GM10248 (cell line): ENCODE data around the gene CGGBP1.
A peak's percentile ranks its signal among the peaks of the same experiment; 100 is the strongest.
"Not testable (repeated sequence)": the region's sequence is repeated elsewhere in the genome, so short reads cannot be mapped to it uniquely, and the experiment has no call there.

Source experiments
- CTCF ChIA-PET: fragments of 300-600 bp; sonication (Branson Sonifier 250); formaldehyde crosslinking; extraction: SDS; loops from one replicate; lab custom pipeline; 2021; ENCODE audit warnings: antibody characterized with exemption; lab: Yijun Ruan, JAX
- POLR2A ChIA-PET: fragments of 350-650 bp; sonication (Branson Sonifier 250); formaldehyde crosslinking; extraction: SDS; loops from one replicate; lab custom pipeline; 2020; ENCODE audit warnings: antibody characterized with exemption; lab: Yijun Ruan, JAX
- DNase-seq: peaks from one replicate; pipeline ENCODE4 v3.0.0; 2012; ENCODE audit errors: extremely low spot score
- TF ChIP-seq, protein P1 (sequence below): IDR thresholded peaks from 2 replicates; pipeline ENCODE4 v1.5.1; 2012; ENCODE audit warnings: mild to moderate bottlenecking, low read depth; ENCODE audit errors: extremely low read depth, missing control alignments, control extremely low read depth

CGGBP1 gene

DNA sequence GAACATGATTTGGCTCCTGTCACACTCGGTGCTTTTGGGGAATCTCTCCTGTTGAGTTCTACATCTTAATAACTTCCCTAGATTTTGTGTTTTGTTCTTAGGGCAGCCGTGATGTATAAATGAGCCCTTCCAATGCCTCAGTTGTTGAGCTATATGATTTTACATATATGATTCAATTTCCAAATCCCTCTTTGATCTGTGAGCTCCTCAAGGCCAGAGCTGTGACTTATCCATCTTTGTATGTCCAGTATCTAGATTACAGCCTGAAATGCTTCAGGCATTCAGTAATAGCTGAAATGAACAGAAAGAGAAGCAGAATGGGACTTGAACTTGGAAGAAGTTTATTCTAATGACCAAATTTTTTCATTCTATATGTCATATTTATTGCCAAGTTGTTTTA lies 26.6 kb downstream of the CGGBP1 start:
- DNase-seq = no peak
- CTCF ChIA-PET = interaction anchor here (0.6 to 1.3 kb wide), 8 partner anchors 11 to 733 kb away, joined by 3 to 4 read pairs (median 3); no protein-coding TSS in a partner anchor
- TF ChIP-seq, protein P1, sequence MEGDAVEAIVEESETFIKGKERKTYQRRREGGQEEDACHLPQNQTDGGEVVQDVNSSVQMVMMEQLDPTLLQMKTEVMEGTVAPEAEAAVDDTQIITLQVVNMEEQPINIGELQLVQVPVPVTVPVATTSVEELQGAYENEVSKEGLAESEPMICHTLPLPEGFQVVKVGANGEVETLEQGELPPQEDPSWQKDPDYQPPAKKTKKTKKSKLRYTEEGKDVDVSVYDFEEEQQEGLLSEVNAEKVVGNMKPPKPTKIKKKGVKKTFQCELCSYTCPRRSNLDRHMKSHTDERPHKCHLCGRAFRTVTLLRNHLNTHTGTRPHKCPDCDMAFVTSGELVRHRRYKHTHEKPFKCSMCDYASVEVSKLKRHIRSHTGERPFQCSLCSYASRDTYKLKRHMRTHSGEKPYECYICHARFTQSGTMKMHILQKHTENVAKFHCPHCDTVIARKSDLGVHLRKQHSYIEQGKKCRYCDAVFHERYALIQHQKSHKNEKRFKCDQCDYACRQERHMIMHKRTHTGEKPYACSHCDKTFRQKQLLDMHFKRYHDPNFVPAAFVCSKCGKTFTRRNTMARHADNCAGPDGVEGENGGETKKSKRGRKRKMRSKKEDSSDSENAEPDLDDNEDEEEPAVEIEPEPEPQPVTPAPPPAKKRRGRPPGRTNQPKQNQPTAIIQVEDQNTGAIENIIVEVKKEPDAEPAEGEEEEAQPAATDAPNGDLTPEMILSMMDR = no peak
- POLR2A ChIA-PET = interaction anchor here (0.9 kb wide), 1 partner anchor 19 kb away, joined by 3 read pairs; no protein-coding TSS in a partner anchor

DNA sequence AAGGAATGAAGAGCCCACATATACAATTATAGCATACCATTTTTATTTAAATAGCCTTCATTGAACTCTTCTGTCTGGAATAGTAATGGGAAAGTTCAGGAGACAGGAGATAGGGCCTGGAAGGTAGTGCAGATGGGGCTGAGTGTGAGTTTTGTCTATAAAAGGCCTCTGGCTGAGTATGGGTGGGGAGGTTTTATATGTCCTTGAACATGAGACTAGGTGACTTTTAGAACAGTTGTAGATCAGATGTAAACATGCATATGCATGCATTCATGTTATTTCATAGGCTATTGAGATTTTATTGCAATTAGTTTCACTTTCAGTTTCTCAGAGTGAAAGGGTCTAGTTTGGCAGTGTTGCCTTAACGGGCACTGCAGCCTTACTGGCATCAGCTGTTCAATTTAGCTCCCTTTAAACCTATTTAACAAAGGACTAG lies 27.1 kb downstream of the CGGBP1 start:
- CTCF ChIA-PET = interaction anchor here (0.6 to 1.3 kb wide), 7 partner anchors 11 to 732 kb away, joined by 3 to 5 read pairs (median 4); no protein-coding TSS in a partner anchor
- POLR2A ChIA-PET = no interaction called here
- TF ChIP-seq, protein P1 = no peak
- peak; percentile 31 for DNase-seq

DNA sequence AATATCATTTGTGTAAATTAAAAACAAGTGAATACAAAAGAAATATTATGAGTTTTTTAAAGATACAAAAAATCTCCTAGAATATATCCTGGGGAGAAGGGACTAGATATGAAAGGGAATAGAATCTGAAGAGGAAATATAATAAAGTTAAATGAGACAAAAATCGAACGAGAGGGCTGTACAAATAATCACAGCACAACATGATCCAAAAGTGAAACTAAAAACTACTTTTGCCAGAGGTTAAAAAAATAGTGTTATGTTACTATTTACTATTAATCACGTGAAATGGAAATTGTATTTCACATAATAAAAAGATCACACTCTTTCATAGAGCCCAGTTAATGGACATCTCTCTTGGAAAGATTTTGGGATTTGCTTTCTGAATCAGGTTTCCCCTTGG lies 28.6 kb downstream of the CGGBP1 start:
- CTCF ChIA-PET = interaction anchor here (1.2 to 1.4 kb wide), 3 partner anchors 11 to 15 kb away, joined by 3 to 5 read pairs (median 5); no protein-coding TSS in a partner anchor
- TF ChIP-seq, protein P1 = no peak
- POLR2A ChIA-PET = no interaction called here
- DNase-seq = no peak

DNA sequence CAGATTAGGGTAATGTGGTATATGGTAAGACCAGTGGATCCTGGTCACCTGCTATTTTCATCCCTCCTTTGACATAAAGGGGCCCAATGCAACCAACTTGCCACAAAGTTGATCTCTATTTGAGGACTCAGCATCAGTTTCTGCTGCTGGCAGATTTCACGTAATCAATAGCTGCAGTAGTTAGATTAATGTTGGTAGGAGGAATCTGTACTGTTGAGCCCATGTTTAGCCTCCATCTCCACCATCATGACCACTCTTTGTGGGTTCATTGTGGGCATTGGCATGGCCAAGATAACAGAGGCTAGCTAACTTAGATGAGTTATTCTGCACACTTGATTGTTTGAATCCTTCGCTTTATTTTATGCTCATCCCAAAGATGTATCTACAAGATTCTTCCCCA lies 29.9 kb downstream of the CGGBP1 start:
- no peak for DNase-seq
- ChIA-PET POLR2A (no interaction called here), CTCF (interaction anchor here (1.0 to 1.5 kb wide), 8 partner anchors 9 to 730 kb away, joined by 3 to 5 read pairs (median 3); no protein-coding TSS in a partner anchor)
- TF ChIP-seq, protein P1 = no peak

DNA sequence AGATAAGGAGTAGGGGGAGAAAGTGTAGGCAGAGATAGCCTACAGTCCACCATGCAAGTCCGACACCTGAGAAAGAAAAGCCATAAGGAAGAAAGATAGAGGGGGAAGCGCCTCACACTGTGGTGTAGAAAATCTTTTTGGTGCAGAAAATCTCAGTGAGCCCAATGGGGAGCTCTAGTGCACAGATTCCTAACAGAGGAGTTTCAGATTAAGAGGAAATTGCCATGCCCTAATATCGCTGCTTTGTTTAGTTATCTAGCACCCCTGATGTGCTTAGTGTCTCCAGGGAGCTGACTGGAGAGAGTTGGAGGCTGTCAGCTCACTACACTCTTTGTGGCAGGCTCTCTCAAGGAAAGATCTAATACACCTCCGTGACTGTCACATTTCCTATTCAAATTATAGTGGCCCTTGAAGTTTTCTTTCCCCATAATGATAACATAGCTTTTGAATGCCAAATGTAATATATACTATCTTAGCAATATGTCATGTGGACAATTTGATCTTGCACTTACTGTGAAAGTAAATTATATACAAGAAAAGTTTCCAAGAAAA lies 33.7 kb downstream of the CGGBP1 start:
- TF ChIP-seq, protein P1 = no peak
- no peak for DNase-seq
- ChIA-PET CTCF (no interaction called here), POLR2A (no interaction called here)

DNA sequence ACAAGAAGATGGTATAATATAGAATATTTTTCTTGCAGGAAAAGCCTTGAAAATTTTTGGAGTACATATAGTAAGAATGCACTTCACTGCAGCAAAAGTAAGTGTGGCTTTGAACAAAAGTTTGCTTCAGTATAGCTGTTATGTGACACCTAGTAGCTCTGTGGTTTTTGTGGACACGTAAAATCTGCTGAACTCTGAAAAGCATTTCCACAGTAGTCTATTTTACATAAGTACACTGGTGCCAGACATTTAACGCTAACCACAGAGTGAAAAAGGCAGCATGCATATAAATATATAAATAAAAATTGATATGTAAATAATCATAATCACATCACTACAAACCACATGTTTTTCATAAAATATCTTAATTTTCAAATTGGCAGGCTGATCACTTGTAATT lies 39.8 kb downstream of the CGGBP1 start:
- CTCF ChIA-PET = interaction anchor here (1.2 to 1.9 kb wide), 5 partner anchors 9 to 95 kb away, joined by 3 to 6 read pairs (median 4); no protein-coding TSS in a partner anchor
- TF ChIP-seq, protein P1 = no peak
- peak; percentile 17 for DNase-seq
- POLR2A ChIA-PET = no interaction called here

DNA sequence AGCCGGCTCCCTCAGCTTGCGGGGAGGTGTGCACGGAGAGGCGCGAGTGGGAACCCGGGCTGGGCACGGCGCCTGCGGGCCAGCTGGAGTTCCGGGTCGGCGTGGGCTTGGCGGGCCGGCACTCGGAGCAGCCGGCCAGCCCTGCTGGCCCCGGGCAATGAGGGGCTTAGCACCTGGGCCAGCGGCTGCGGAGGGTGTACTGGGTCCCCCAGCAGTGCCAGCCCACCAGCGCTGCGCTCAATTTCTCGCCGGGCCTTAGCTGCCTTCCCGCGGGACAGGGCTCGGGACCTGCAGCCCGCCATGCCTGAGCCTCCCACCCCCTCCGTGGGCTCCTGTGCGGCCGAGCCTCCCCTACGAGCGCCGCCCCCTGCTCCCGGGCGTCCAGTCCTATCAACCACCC lies 43.1 kb downstream of the CGGBP1 start:
- DNase-seq, POLR2A ChIA-PET: not testable (repeated sequence)
- CTCF ChIA-PET = interaction anchor here (1.2 to 1.6 kb wide), 3 partner anchors 15 to 37 kb away, joined by 3 to 5 read pairs (median 4); no protein-coding TSS in a partner anchor
